Type B pancreatic cell (in vitro differentiated cells): ENCODE results near the gene UBE2N. TPM values are rescaled to one million over a fixed set of nuclear protein-coding genes. Genes with fewer than 3 reads are reported as not detected.
"Not testable (repeated sequence)": the region's sequence is repeated elsewhere in the genome, so short reads cannot be mapped to it uniquely, and the experiment has no call there.

Experiments
- DNase-seq: peaks from one replicate; pipeline ENCODE4 v3.0.0; 2021; ENCODE audit warnings: mixed read lengths; ENCODE audit not compliant: unreplicated experiment; ENCODE audit errors: extremely low spot score
- H3K27ac Mint-ChIP-seq: 2 replicates; pipeline ENCODE4 v1.8.0; 2021; ENCODE audit warnings: mild to moderate bottlenecking, mixed read lengths
- H3K27me3 Mint-ChIP-seq: 2 replicates; pipeline ENCODE4 v1.8.0; 2021; ENCODE audit warnings: mixed read lengths
- H3K36me3 Mint-ChIP-seq: 2 replicates; pipeline ENCODE4 v1.8.0; 2021; ENCODE audit warnings: mixed read lengths
- H3K4me1 Mint-ChIP-seq: one replicate; pipeline ENCODE4 v1.8.0; 2021; ENCODE audit warnings: mixed read lengths; ENCODE audit not compliant: unreplicated experiment
- H3K4me3 Mint-ChIP-seq: 2 replicates; pipeline ENCODE4 v1.8.0; 2021; ENCODE audit warnings: mild to moderate bottlenecking, mixed read lengths
- H3K9me3 Mint-ChIP-seq: 2 replicates; pipeline ENCODE4 v1.8.0; 2021; ENCODE audit warnings: mixed read lengths
- CTCF ChIP-seq: fragments of 200-600 bp; sonication (generic); conservative IDR thresholded peaks from 2 replicates; pipeline ENCODE4 v1.5.0; 2021; ENCODE audit warnings: antibody characterized with exemption, mild to moderate bottlenecking
- total RNA-seq: library from RNA; stranded (reverse); gene quantifications from 2 replicates; pipeline ENCODE4 v1.2.1, GENCODE V29; 2021; ENCODE audit warnings: low replicate concordance

Gene UBE2N
- total RNA-seq, 1 donor from 2014 or later: 102 TPM

GRCh38 chr12:93415723-93416464, 25.9 kb downstream of the UBE2N start:
- H3K9me3 Mint-ChIP-seq: peaks cover 9% of the 10 kb centered on the region
- peaks cover 18% of the 10 kb centered on the region for H3K36me3 Mint-ChIP-seq
- TF ChIP-seq CTCF: no peak
- no peak overlapping the region for H3K4me3 Mint-ChIP-seq
- H3K27me3 Mint-ChIP-seq: no peaks in the 10 kb centered on the region
- no peak for DNase-seq
- H3K27ac Mint-ChIP-seq: peak overlapping the region; percentile 20
- peaks cover 45% of the 10 kb centered on the region for H3K4me1 Mint-ChIP-seq

GRCh38 chr12:93413064-93413463, 28.7 kb downstream of the UBE2N start:
- Mint-ChIP-seq H3K9me3 (peaks cover 9% of the 10 kb centered on the region), H3K36me3 (peaks cover 26% of the 10 kb centered on the region), H3K4me1 (peaks cover 42% of the 10 kb centered on the region), H3K4me3 (no peak overlapping the region), H3K27ac (peak overlapping the region; percentile 22), H3K27me3 (no peaks in the 10 kb centered on the region)
- no peak for DNase-seq
- TF ChIP-seq CTCF: no peak

- not testable (repeated sequence) for H3K27me3 Mint-ChIP-seq, DNase-seq, H3K9me3 Mint-ChIP-seq
- peak overlapping the region; percentile 69 for H3K27ac Mint-ChIP-seq
- peaks cover 26% of the 10 kb centered on the region for H3K36me3 Mint-ChIP-seq
- peak overlapping the region; percentile 54 for H3K4me3 Mint-ChIP-seq
- peaks cover 42% of the 10 kb centered on the region for H3K4me1 Mint-ChIP-seq
Measured at GRCh38 chr12:93412396-93412795, 29.4 kb downstream of the UBE2N start.

- not testable (repeated sequence) for H3K9me3 Mint-ChIP-seq, DNase-seq, H3K27me3 Mint-ChIP-seq, H3K4me3 Mint-ChIP-seq
- Mint-ChIP-seq H3K27ac (peak overlapping the region; percentile 21), H3K36me3 (peaks cover 33% of the 10 kb centered on the region), H3K4me1 (peaks cover 42% of the 10 kb centered on the region)
Measured at GRCh38 chr12:93411060-93411459, 30.7 kb downstream of the UBE2N start.

- peaks cover 38% of the 10 kb centered on the region for H3K36me3 Mint-ChIP-seq
- DNase-seq, H3K27me3 Mint-ChIP-seq, H3K4me3 Mint-ChIP-seq, H3K27ac Mint-ChIP-seq, H3K9me3 Mint-ChIP-seq: not testable (repeated sequence)
- H3K4me1 Mint-ChIP-seq: peaks cover 30% of the 10 kb centered on the region
Measured at GRCh38 chr12:93409343-93410187, 32.2 kb downstream of the UBE2N start.

- TF ChIP-seq CTCF: no peak
- no peaks in the 10 kb centered on the region for H3K27me3 Mint-ChIP-seq
- peaks cover 5% of the 10 kb centered on the region for H3K9me3 Mint-ChIP-seq
- H3K27ac Mint-ChIP-seq: no peak overlapping the region
- DNase-seq: no peak
- peaks cover 31% of the 10 kb centered on the region for H3K4me1 Mint-ChIP-seq
- peaks cover 40% of the 10 kb centered on the region for H3K36me3 Mint-ChIP-seq
- H3K4me3 Mint-ChIP-seq: no peak overlapping the region
Measured at GRCh38 chr12:93408813-93409212, 32.9 kb downstream of the UBE2N start.

GRCh38 chr12:93407963-93408283, 33.8 kb downstream of the UBE2N start:
- no peak for TF ChIP-seq CTCF
- H3K4me1 Mint-ChIP-seq: peaks cover 25% of the 10 kb centered on the region
- H3K27me3 Mint-ChIP-seq: no peaks in the 10 kb centered on the region

More at GRCh38 chr12:93407963-93408283, 33.8 kb downstream of the UBE2N start:
- no peak for DNase-seq
- H3K27ac Mint-ChIP-seq: no peak overlapping the region
- H3K36me3 Mint-ChIP-seq: peaks cover 39% of the 10 kb centered on the region
- peaks cover 5% of the 10 kb centered on the region for H3K9me3 Mint-ChIP-seq
- no peak overlapping the region for H3K4me3 Mint-ChIP-seq
